ENCODE data around the gene PRL.

PRL gene

DNA sequence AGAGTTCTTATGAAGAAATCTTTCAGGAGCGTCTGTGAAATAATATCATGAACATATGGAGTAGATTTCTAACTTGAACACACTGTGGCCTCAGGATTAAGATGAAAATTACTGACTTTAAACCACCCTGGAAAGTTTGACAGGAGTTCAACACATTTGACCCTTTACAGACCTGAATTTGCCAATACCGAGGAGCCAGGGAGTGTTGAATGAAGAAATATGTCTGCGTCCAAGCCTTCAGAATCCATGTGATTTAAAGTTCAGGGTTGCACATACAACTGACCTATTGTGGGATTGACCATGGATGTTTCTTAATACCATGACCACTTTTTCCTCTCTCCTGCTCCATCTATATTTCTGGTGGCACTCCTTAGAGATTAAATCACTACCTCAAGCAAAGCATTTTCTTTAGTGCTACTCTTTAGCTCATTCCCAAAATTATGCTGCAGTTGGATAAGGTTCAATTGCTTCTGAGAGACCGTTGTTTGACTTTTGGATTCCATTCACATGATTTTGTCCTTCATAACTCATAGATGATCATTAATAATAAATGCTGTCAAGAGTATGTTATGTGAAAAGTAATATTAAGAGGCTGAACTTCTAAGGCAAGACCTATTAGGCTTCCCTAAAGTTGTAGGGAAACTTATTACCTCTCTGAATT is 57.4 kb downstream of the PRL start:
- H3K4me3 ChIP-seq (ENCODE audit: low read depth, low read length), result no peak overlapping the region
- no peak for DNase-seq (ENCODE audit: low read depth)

DNA sequence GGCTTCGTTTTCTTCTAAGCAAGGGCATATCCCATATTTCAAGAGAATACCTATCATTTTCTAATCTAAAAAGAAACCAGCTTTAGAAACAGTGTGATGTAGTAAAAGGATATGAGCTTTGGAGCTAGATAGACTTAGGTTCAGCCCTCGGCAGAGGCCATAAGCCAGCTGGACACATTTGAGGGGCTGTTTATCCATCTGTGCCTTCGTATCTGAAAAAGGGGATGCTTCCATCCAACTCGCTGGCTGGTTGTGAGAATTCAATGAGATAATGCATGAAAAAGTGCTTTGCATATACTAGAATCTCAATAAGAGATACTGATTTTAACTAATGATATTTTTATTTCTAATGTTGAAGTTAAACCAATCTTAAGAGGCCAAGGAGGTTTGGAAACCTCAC is 58.0 kb downstream of the PRL start:
- H3K4me3 ChIP-seq (ENCODE audit: low read depth, low read length), result no peak overlapping the region
- DNase-seq (ENCODE audit: low read depth), result no peak

DNA sequence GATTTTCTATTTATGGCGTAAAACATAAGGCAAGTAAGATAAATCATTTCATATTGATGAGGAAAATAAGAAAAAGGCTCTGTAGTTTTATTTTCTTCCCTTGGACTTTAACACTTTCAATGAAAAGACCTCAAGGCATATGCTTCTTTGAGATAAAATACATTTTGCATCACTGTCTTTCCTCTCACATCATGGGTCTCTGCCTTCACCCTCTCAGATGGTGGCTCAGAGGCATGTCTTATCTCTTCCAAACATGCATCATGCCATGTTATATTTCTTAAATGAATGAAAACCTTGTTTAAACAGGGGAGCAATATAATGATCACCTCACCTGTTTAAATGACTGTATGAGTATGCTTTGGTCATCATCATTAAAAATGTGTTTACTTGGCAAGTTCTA is 59.3 kb downstream of the PRL start:
- no peak overlapping the region for H3K4me3 ChIP-seq (ENCODE audit: low read depth, low read length)
- DNase-seq (ENCODE audit: low read depth), result no peak

Measured in skeletal muscle cell (primary cell).